HFF-Myc (cell line): ENCODE data around the gene ZNF541.

Source experiments
- DNase-seq: peaks from one replicate; pipeline ENCODE4 v3.0.0-alpha.2; 2011; ENCODE audit warnings: low read depth; ENCODE audit errors: extremely low read depth
- H3K4me3 ChIP-seq: replicated peaks from 2 replicates; pipeline ENCODE4 v1.5.1; 2011; ENCODE audit warnings: low read depth, mild to moderate bottlenecking, control low read depth, low read length
- TF ChIP-seq, protein P1 (sequence below): IDR thresholded peaks from 2 replicates; pipeline ENCODE4 v1.5.1; 2012; ENCODE audit warnings: mild to moderate bottlenecking, low read depth, low read length, control low read depth; ENCODE audit errors: missing control alignments

ZNF541 gene

GRCh38 chr19:47560999-47561398, 11.9 kb downstream of the ZNF541 start:
- TF ChIP-seq, protein P1, sequence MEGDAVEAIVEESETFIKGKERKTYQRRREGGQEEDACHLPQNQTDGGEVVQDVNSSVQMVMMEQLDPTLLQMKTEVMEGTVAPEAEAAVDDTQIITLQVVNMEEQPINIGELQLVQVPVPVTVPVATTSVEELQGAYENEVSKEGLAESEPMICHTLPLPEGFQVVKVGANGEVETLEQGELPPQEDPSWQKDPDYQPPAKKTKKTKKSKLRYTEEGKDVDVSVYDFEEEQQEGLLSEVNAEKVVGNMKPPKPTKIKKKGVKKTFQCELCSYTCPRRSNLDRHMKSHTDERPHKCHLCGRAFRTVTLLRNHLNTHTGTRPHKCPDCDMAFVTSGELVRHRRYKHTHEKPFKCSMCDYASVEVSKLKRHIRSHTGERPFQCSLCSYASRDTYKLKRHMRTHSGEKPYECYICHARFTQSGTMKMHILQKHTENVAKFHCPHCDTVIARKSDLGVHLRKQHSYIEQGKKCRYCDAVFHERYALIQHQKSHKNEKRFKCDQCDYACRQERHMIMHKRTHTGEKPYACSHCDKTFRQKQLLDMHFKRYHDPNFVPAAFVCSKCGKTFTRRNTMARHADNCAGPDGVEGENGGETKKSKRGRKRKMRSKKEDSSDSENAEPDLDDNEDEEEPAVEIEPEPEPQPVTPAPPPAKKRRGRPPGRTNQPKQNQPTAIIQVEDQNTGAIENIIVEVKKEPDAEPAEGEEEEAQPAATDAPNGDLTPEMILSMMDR, result no peak
- no peak overlapping the region for H3K4me3 ChIP-seq
- DNase-seq, result no peak

DNA sequence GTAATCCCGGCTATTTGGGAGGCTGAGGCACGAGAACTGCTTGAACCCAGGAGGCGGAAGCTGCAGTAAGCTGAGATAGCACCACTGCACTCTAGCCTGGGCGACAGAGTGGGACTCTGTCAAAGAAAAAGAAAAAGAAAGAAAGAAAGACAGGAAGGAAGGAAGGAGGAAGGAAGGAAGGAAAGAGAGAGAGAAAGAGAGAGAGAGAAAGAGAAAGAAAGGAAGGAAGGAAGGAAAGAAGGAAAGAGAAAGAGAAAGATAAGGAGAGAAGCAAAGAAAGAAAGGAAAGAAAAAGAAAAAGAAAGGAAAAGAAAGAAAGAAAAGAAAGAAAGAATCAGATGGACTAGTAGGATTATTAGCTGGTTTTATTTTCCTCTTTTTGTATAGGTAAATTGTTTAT, 22.8 kb downstream of the ZNF541 start:
- TF ChIP-seq, protein P1, result no peak
- no peak overlapping the region for H3K4me3 ChIP-seq
- no peak for DNase-seq

DNA sequence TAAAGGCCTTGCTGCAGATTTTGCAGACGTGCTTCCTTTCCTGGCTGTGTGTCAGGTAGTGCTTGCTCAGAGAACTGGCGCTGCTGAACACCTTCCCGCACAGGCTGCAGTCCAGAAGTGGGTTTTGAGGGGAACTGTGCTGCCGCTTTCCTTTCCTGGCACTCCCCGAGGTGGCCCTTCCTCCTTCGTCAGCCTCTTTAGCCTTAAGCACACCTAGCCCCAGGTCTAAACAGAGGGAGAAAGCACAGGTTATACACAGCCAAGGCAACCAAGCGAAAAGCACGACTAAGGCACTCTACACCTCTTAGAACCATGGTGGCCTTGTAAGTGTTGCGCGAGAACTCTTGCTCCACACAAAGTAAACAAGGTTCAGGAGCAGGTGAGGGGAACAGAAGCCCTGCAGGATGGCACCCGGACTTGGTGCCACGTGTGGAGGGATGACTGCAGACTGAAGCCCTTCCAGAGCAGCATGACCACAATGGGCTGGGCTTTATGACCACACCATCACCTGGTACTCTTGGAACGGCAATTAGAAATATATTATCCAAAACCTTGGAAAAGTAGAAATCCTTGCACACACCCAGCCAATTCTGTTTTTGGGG, 23.6 kb downstream of the ZNF541 start:
- DNase-seq, result no peak
- TF ChIP-seq, protein P1, result no peak
- no peak overlapping the region for H3K4me3 ChIP-seq

DNA sequence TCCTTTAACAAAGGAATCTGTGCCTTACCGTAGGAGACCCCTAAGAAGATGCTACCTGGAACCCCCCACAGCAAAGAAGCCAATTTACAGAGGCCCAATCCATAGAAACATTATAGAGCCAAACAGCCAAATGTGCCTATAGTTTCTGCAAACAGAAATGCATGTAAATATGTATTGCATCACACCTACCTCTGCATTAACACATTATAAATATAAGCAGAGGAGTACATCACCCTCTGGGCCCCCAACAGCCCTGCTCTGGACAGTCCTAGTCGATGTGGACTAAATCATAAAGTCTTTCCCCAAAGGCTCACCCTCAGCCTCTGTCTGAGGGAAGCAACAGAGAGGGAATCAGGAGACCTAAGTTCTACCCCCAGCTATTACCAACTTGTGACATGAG, 25.7 kb downstream of the ZNF541 start:
- TF ChIP-seq, protein P1, result no peak
- DNase-seq, result no peak
- no peak overlapping the region for H3K4me3 ChIP-seq

DNA sequence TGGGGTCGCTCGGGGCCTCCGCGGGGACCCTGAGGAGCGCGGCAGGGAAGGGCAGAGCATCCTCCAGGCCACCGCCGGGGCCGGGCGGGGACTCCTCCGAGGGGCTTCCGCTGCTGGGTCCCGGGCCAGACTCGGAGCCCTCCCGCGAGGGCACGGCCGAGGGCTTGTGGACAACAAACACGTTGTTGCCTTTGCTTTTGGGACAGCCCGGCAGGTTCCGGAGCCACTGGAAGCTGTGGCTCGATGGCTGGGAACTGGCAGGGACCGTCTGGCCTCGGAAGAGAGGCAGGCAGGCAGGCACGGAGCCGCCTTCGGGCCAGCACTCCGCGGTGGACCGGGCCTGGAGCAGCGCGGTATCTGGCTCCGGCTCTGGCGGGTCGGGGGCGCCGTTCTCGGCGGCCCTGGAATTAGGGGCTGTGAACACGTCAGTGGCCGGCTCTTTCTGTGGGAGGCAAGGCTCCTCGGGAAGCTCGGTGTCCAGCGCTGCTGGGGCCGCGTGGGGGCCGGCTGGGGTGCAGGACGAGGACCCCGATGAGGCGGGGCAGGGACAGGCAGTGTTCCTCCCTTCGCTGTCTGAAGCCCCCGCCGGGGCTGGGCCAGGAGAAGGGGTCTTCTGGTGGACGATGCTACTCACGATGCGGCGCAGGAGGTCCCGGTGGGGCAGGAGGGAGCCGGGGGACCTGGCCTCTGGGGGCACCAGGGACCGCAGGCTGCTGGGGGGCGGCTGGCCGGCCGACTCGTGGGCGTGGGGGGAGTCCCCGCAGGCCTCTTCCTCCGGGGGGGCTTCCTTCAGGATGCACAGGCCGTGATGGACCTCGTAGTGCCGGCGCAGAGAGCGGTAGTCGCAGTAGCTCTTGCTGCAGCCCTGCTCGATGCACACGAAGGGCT, 27.6 kb downstream of the ZNF541 start:
- no peak for DNase-seq
- no peak overlapping the region for H3K4me3 ChIP-seq
- TF ChIP-seq, protein P1, result no peak

GRCh38 chr19:47544476-47544875, 28.5 kb downstream of the ZNF541 start:
- DNase-seq, result no peak
- TF ChIP-seq, protein P1, result no peak
- no peak overlapping the region for H3K4me3 ChIP-seq
